Measurements from ENCODE around the gene LRRC7. TPM values are rescaled to one million over a fixed set of nuclear protein-coding genes. Genes with fewer than 3 reads are reported as not detected.

LRRC7 gene
- total and polyA plus RNA-seq, 4 donors = 19.5 to 75.0 (median 46.5) TPM

DNA sequence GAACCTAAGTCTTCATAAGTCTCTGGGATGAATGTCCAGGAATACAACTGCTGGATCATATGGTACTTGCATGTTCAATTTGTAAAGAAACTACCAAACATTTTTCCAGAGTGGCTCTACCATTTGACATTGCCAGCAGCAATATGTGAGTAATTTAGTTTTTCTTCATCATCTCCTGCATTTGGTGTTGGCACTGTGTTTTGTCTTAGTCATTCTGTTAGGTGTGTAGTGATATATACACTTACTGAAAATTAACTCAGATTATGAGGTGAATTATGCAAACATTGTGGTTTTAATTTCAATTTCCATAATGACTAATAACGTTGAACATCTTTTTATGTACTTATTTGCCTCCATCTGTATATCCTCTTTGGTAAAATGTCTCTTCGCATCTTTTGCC, 499.0 kb downstream of the LRRC7 start:
- WGBS (ENCODE audit: insufficient coverage) = no CpG with 5 or more reads among the region's 2 CpGs

DNA sequence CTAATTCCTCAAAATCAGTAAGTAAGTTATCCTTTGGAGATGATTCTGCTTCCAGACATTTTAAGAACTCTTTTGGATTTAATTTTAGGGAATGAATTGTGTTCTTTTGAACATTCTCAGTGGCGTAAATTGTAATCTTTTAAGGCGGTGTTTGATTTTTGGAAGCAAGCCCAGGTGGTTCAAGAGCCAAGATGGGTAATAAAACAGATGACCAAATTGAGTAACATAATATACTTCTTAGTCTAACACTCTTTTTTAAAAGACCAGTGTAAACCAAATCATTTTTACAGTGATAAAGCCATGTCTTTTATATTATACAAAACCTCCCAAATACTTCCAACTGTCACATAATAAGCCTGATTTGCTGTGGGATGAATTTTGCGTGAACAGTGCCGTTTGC, 503.9 kb downstream of the LRRC7 start:
- DNase-seq (ENCODE audit: low read depth in 4 of 6, low spot score in 6 of 6) = peak in 2 of 6 donors; percentile 65 to 67
- Histone ChIP-seq H3K27me3 (ENCODE audit: control insufficient read depth, insufficient read depth, low read length) (no peaks in the 10 kb centered on the region), H3K4me3 (ENCODE audit: low read depth, low read length) (no peak overlapping the region), H3K9me3 (ENCODE audit: control insufficient read depth, insufficient read depth, low read length) (no peaks in the 10 kb centered on the region), H3K36me3 (ENCODE audit: control insufficient read depth, insufficient read depth, low read length) (no peaks in the 10 kb centered on the region), H3K27ac (ENCODE audit: low read depth, low read length) (no peak overlapping the region), H3K4me1 (ENCODE audit: control insufficient read depth, insufficient read depth, low read length) (no peaks in the 10 kb centered on the region)
- no CpG with 5 or more reads among the region's 4 CpGs for WGBS (ENCODE audit: insufficient coverage)

More for the DNA sequence above, 499.0 kb downstream of the LRRC7 start:
- H3K9me3 ChIP-seq (ENCODE audit: control insufficient read depth, insufficient read depth, low read length) = no peaks in the 10 kb centered on the region
- H3K4me1 ChIP-seq (ENCODE audit: control insufficient read depth, insufficient read depth, low read length) = no peaks in the 10 kb centered on the region
- H3K4me3 ChIP-seq (ENCODE audit: low read depth, low read length) = no peak overlapping the region
- no peaks in the 10 kb centered on the region for H3K36me3 ChIP-seq (ENCODE audit: control insufficient read depth, insufficient read depth, low read length)
- H3K27ac ChIP-seq (ENCODE audit: low read depth, low read length) = no peak overlapping the region
- no peak for DNase-seq (ENCODE audit: low read depth in 4 of 6, low spot score in 6 of 6)
- no peaks in the 10 kb centered on the region for H3K27me3 ChIP-seq (ENCODE audit: control insufficient read depth, insufficient read depth, low read length)

DNA sequence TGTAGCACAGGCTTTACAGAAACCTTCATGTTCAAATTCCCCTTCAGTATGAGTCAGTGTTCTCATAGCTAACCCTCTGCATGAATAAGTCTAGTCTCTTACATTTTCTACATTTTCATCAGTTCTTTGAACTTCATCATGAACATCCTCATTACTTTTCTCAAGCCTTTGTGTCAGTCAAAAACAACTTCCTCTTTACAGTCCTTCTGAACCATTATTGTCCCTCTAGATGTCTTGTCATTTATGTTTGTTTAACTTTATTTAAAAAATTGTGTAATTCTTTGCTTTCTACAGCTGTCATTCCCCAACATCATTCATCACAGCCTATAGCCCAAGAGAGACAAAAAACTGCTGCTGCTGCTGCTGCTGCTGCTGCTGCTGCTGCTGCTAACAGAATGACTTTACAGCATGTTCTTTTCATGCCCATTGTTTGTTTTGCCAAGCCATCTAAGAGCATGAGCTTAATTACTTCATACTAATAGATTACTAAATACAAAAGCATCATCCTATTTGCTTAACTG, 504.6 kb downstream of the LRRC7 start:
- H3K9me3 ChIP-seq (ENCODE audit: control insufficient read depth, insufficient read depth, low read length) = no peaks in the 10 kb centered on the region
- no peaks in the 10 kb centered on the region for H3K27me3 ChIP-seq (ENCODE audit: control insufficient read depth, insufficient read depth, low read length)
- no peak overlapping the region for H3K27ac ChIP-seq (ENCODE audit: low read depth, low read length)
- no peaks in the 10 kb centered on the region for H3K4me1 ChIP-seq (ENCODE audit: control insufficient read depth, insufficient read depth, low read length)
- H3K4me3 ChIP-seq (ENCODE audit: low read depth, low read length) = no peak overlapping the region
- H3K36me3 ChIP-seq (ENCODE audit: control insufficient read depth, insufficient read depth, low read length) = no peaks in the 10 kb centered on the region
- DNase-seq (ENCODE audit: low read depth in 4 of 6, low spot score in 6 of 6) = peak in 1 of 6 donors; percentile 58

DNA sequence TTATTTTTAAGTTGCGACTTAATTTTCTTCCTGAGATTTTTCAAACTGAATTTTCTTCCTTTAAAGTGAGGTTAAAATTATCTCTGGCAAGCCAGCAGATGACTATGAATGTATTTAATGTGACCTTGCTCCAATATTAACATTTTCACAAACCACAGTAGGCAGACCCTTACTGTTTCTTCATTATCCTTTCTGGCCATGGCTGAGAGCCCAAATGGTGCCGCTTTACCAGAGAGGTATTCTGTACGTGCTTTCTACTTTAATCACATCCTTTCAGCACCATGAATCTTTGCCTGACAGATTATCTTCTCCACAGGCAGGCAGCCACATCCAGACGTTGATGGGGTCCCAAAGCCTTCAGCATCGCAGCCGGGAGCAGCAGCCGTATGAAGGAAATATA, 508.0 kb downstream of the LRRC7 start:
- Histone ChIP-seq H3K27ac (ENCODE audit: low read depth, low read length) (no peak overlapping the region), H3K4me3 (ENCODE audit: low read depth, low read length) (no peak overlapping the region), H3K27me3 (ENCODE audit: control insufficient read depth, insufficient read depth, low read length) (no peaks in the 10 kb centered on the region), H3K4me1 (ENCODE audit: control insufficient read depth, insufficient read depth, low read length) (no peaks in the 10 kb centered on the region), H3K9me3 (ENCODE audit: control insufficient read depth, insufficient read depth, low read length) (no peaks in the 10 kb centered on the region), H3K36me3 (ENCODE audit: control insufficient read depth, insufficient read depth, low read length) (peaks cover 3% of the 10 kb centered on the region)
- peak in 1 of 6 donors; percentile 67 for DNase-seq (ENCODE audit: low read depth in 4 of 6, low spot score in 6 of 6)
- WGBS (ENCODE audit: insufficient coverage) = 45% methylated on average over 2 of the region's 7 CpGs

DNA sequence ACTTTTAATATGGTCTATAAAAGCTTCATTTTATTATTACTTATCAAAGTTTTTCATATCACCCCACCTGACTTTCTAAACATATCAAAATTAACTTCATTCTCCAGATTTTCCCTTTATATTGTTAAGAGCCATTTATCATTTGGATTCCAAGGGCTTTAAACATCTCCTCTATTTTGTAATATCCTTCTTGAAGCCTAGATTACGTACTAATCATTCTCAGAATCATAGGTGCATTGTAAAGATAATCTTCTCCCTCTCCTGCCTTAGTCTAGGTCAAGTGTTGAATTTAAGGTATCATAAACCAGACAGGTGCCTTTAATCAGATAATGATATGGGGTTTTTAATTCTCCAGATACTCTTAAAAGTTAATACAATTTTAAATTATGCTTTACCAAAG, 509.3 kb downstream of the LRRC7 start:
- Histone ChIP-seq H3K9me3 (ENCODE audit: control insufficient read depth, insufficient read depth, low read length) (no peaks in the 10 kb centered on the region), H3K4me3 (ENCODE audit: low read depth, low read length) (no peak overlapping the region), H3K36me3 (ENCODE audit: control insufficient read depth, insufficient read depth, low read length) (peaks cover 3% of the 10 kb centered on the region), H3K4me1 (ENCODE audit: control insufficient read depth, insufficient read depth, low read length) (no peaks in the 10 kb centered on the region), H3K27ac (ENCODE audit: low read depth, low read length) (no peak overlapping the region), H3K27me3 (ENCODE audit: control insufficient read depth, insufficient read depth, low read length) (no peaks in the 10 kb centered on the region)
- no CpG with 5 or more reads among the region's 1 CpG for WGBS (ENCODE audit: insufficient coverage)
- DNase-seq (ENCODE audit: low read depth in 4 of 6, low spot score in 6 of 6) = no peak

DNA sequence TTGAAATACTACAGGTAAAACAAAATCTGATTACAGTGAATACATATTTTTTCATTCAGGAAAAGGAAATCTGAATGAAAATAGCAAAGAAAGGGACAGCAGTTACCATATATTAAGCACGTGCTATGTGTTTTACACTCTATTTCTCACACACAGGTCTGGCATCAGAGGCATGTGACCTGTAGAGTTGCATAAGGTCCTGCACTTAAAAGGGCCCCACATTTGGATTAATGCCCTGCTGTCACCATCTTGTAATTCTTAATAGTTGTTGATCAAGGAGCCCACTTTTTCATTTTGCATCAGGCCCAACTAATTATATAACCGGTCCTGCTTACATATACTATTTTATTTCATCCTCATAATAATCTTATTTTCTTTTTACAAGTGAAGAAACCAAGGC, 511.8 kb downstream of the LRRC7 start:
- Histone ChIP-seq H3K9me3 (ENCODE audit: control insufficient read depth, insufficient read depth, low read length) (no peaks in the 10 kb centered on the region), H3K4me3 (ENCODE audit: low read depth, low read length) (no peak overlapping the region), H3K27me3 (ENCODE audit: control insufficient read depth, insufficient read depth, low read length) (no peaks in the 10 kb centered on the region), H3K36me3 (ENCODE audit: control insufficient read depth, insufficient read depth, low read length) (peaks cover 3% of the 10 kb centered on the region), H3K4me1 (ENCODE audit: control insufficient read depth, insufficient read depth, low read length) (no peaks in the 10 kb centered on the region), H3K27ac (ENCODE audit: low read depth, low read length) (no peak overlapping the region)
- no peak for DNase-seq (ENCODE audit: low read depth in 4 of 6, low spot score in 6 of 6)
- WGBS (ENCODE audit: insufficient coverage) = no CpG with 5 or more reads among the region's 2 CpGs

DNA sequence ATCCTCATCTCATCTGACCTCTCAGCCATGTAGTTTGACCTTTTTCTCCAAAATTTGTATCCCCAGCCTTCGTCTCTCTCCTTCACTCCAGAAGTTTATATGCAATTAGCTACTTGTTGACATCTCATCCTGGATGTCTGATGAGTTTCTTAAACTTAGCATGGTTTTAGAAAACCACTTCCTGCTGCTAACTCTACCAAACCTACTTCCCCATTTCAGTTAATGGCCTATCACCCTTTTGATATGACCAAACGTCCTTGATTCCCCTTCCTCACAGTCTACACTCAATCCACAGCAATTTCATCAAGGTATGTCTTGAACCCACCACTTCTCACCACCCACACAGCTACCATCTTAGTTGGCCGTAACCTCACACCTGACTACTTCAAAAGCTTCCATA, 515.8 kb downstream of the LRRC7 start:
- Histone ChIP-seq H3K9me3 (ENCODE audit: control insufficient read depth, insufficient read depth, low read length) (no peaks in the 10 kb centered on the region), H3K27me3 (ENCODE audit: control insufficient read depth, insufficient read depth, low read length) (no peaks in the 10 kb centered on the region), H3K27ac (ENCODE audit: low read depth, low read length) (no peak overlapping the region), H3K4me1 (ENCODE audit: control insufficient read depth, insufficient read depth, low read length) (no peaks in the 10 kb centered on the region), H3K4me3 (ENCODE audit: low read depth, low read length) (no peak overlapping the region), H3K36me3 (ENCODE audit: control insufficient read depth, insufficient read depth, low read length) (peaks cover 3% of the 10 kb centered on the region)
- 83% methylated on average over 2 of the region's 3 CpGs for WGBS (ENCODE audit: insufficient coverage)
- DNase-seq (ENCODE audit: low read depth in 4 of 6, low spot score in 6 of 6) = no peak

DNA sequence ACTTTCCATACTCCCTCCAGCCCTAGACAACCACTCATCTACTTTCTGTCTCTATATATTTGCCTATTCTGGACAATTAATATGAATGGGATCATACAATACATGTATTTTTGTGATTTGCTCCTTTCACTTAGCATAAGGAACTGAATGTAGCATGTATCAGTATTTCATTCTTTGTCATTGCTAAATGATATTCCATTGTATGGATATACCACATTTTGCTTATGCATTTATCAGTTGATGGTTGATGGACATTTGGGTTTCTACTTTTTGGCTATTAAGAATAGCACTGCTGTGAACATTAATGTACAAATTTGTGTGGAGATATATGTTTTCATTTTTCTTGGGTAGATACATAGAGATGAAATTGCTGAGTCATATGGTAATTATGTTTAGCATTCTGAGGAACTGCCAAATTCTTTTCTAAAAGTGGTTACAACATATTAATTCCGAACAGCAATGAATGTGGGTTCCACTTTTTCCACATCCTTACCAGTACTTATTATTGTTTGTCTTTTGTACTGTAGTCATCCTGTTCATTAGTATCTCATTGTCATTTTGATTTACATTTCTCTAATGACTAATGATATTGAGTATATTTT, 516.7 kb downstream of the LRRC7 start:
- no CpG with 5 or more reads among the region's 1 CpG for WGBS (ENCODE audit: insufficient coverage)
- no peaks in the 10 kb centered on the region for H3K4me1 ChIP-seq (ENCODE audit: control insufficient read depth, insufficient read depth, low read length)
- H3K4me3 ChIP-seq (ENCODE audit: low read depth, low read length) = no peak overlapping the region
- H3K9me3 ChIP-seq (ENCODE audit: control insufficient read depth, insufficient read depth, low read length) = no peaks in the 10 kb centered on the region
- no peak overlapping the region for H3K27ac ChIP-seq (ENCODE audit: low read depth, low read length)
- H3K27me3 ChIP-seq (ENCODE audit: control insufficient read depth, insufficient read depth, low read length) = no peaks in the 10 kb centered on the region
- no peaks in the 10 kb centered on the region for H3K36me3 ChIP-seq (ENCODE audit: control insufficient read depth, insufficient read depth, low read length)
- DNase-seq (ENCODE audit: low read depth in 4 of 6, low spot score in 6 of 6) = no peak

DNA sequence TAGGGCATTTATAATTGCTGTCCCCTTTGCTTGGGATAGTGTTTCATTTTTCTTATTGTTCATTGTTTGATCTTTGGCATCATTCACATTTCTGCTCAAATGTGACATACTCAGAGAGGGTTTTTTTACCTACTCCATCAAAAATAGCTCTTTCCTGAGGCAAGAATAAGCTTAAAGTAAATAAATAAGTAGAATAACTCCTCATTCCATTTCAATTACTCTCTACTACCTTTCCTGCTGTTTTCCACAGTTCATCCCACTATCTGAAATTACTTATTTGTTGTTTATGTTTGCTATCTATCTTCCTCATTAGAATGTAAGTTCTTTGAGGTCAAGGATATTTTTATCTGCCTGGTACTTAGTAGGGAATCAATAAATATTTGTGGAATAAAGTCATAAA, 517.8 kb downstream of the LRRC7 start:
- H3K27ac ChIP-seq (ENCODE audit: low read depth, low read length) = no peak overlapping the region
- DNase-seq (ENCODE audit: low read depth in 4 of 6, low spot score in 6 of 6) = no peak
- no peaks in the 10 kb centered on the region for H3K27me3 ChIP-seq (ENCODE audit: control insufficient read depth, insufficient read depth, low read length)
- no peaks in the 10 kb centered on the region for H3K4me1 ChIP-seq (ENCODE audit: control insufficient read depth, insufficient read depth, low read length)
- no peaks in the 10 kb centered on the region for H3K9me3 ChIP-seq (ENCODE audit: control insufficient read depth, insufficient read depth, low read length)
- no peak overlapping the region for H3K4me3 ChIP-seq (ENCODE audit: low read depth, low read length)
- H3K36me3 ChIP-seq (ENCODE audit: control insufficient read depth, insufficient read depth, low read length) = no peaks in the 10 kb centered on the region

DNA sequence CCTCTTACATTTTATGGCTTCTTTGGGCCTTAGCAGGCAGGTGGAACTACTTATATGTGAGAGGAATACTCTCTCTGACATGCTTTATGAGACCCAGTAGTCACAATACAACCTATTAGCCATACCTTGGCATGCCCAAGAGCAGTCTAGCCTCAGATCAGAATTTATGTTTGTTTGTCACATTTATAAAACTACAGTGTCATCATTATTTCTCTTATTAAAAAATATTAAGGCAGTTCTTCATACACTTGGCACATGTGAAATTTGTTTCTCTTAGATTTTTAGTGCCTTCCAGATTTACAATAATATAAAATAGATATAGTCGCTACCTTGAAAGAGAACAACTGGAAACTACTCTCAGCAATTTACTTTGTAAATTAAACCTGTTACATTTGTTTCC, 519.2 kb downstream of the LRRC7 start:
- H3K27me3 ChIP-seq (ENCODE audit: control insufficient read depth, insufficient read depth, low read length) = no peaks in the 10 kb centered on the region
- DNase-seq (ENCODE audit: low read depth in 4 of 6, low spot score in 6 of 6) = peak in 1 of 6 donors; percentile 26
- H3K27ac ChIP-seq (ENCODE audit: low read depth, low read length) = no peak overlapping the region

More for the DNA sequence above, 519.2 kb downstream of the LRRC7 start:
- no peaks in the 10 kb centered on the region for H3K36me3 ChIP-seq (ENCODE audit: control insufficient read depth, insufficient read depth, low read length)
- no peaks in the 10 kb centered on the region for H3K9me3 ChIP-seq (ENCODE audit: control insufficient read depth, insufficient read depth, low read length)
- H3K4me3 ChIP-seq (ENCODE audit: low read depth, low read length) = no peak overlapping the region
- H3K4me1 ChIP-seq (ENCODE audit: control insufficient read depth, insufficient read depth, low read length) = no peaks in the 10 kb centered on the region
- WGBS (ENCODE audit: insufficient coverage) = no CpG with 5 or more reads among the region's 1 CpG
